NCI-H345 (cell line): Measurements from ENCODE around the gene PCSK4.

Source experiments
- DNase-seq: peaks from one replicate; lab custom pipeline; 2025; lab: John Stamatoyannopoulos, UW

PCSK4 gene

DNA sequence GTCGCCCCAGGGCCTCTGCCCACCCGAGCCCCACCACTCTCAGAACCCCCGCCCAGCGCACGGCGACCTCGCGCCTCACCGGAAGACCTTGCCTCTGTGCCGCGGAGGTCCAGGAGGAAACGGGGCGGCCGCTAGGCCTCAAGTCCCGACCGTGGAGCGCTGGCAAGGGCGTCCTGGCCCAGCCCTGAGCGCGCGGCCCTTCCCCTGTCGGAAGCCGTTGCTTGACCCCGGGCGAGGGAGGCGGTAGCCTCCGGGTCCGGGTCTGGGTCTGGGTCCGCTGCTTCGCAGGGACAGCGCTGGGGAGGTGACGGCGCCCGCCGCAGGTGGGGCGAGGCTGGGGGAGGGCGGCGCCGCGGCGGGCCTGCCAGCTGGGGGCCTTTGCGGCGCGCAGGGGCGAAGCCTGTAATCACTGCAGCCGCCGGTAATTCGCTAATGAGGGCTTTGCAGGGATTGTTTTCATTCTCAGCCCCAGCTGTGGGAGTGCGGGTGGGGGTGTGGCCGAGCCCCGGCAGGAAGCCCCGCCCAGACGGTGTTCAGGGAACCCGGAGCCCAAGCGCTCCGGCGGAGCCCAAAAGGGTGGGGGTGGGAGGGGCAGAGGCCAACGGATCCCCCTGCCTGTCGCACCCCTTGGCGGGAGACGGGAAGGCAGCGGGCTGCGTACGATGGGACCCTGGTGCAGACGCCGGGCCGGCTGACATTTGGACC is 19.7 kb downstream of the PCSK4 start:
- no peak for DNase-seq

DNA sequence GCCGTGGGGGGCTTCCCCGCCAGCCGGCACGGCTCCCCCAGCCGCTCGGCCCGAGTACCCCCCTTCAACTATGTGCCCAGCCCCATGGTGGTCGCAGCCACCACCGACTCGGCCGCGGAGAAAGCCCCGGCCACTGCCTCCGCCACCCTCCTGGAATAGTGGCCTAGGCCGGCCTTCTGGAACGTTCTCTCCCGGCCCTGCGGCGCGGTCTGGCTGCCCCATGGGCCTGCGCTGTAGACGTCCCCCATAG is 20.2 kb downstream of the PCSK4 start:
- no peak for DNase-seq

DNA sequence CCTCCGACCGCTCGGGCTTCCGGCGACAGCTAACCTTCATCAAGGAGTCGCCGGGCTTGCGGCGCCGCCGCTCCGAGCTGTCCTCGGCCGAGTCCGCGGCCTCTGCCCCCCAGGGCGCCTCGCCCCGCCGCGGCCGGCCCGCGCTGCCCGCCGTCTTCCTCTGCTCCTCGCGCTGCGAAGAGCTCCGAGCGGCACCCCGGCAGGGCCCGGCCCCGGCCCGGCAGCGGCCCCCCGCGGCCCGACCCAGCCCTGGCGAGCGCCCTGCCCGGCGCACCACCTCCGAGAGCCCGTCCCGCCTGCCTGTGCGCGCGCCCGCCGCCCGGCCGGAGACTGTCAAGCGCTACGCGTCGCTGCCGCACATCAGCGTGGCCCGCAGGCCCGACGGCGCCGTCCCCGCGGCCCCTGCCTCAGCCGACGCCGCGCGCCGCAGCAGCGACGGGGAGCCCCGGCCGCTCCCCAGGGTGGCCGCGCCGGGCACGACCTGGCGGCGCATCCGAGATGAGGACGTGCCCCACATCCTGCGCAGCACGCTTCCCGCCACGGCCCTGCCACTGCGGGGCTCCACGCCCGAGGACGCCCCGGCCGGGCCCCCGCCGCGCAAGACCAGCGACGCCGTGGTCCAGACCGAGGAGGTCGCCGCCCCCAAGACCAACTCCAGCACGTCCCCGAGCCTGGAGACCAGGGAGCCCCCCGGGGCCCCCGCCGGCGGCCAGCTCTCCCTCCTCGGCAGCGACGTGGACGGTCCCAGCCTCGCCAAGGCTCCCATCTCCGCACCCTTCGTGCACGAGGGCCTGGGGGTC is 20.7 kb downstream of the PCSK4 start:
- DNase-seq, result no peak

DNA sequence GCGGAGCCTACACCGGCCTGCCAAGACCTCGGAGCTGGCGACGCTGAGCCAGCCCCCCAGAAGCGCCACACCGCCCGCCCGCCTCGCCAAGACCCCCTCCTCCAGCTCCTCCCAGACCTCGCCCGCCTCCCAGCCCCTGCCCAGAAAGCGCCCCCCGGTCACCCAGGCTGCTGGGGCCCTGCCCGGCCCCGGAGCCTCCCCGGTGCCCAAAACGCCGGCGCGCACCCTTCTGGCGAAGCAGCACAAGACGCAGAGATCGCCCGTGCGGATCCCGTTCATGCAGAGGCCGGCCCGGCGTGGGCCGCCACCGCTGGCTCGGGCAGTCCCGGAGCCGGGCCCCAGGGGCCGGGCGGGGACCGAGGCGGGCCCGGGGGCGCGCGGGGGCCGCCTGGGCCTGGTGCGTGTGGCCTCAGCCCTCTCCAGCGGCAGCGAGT is 21.3 kb downstream of the PCSK4 start:
- no peak for DNase-seq

DNA sequence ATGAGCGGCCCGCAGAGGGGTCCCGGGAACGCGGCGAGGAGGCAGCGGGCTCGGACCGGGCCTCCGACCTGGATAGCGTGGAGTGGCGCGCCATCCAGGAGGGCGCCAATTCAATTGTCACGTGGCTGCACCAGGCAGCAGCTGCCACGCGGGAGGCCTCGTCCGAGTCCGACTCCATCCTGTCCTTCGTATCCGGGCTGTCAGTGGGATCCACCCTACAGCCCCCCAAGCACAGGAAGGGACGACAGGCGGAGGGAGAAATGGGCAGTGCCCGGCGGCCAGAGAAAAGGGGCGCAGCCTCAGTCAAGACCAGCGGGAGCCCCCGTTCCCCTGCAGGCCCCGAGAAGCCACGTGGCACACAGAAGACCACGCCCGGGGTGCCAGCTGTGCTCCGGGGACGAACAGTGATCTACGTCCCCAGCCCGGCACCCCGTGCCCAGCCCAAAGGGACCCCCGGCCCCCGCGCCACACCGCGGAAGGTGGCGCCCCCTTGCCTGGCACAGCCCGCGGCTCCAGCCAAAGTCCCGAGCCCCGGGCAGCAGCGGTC is 21.8 kb downstream of the PCSK4 start:
- DNase-seq, result no peak

GRCh38 chr19:1467490-1468273 is 22.5 kb downstream of the PCSK4 start:
- no peak for DNase-seq

DNA sequence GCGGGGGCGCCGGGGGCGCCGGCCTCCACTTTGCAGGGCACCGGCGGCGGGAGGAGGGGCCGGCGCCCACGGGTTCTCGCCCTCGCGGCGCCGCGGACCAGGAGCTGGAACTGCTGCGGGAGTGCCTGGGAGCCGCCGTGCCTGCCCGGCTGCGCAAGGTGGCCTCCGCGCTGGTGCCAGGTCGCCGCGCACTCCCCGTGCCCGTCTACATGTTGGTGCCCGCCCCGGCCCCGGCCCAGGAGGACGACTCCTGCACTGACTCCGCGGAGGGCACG is 23.0 kb downstream of the PCSK4 start:
- no peak for DNase-seq

DNA sequence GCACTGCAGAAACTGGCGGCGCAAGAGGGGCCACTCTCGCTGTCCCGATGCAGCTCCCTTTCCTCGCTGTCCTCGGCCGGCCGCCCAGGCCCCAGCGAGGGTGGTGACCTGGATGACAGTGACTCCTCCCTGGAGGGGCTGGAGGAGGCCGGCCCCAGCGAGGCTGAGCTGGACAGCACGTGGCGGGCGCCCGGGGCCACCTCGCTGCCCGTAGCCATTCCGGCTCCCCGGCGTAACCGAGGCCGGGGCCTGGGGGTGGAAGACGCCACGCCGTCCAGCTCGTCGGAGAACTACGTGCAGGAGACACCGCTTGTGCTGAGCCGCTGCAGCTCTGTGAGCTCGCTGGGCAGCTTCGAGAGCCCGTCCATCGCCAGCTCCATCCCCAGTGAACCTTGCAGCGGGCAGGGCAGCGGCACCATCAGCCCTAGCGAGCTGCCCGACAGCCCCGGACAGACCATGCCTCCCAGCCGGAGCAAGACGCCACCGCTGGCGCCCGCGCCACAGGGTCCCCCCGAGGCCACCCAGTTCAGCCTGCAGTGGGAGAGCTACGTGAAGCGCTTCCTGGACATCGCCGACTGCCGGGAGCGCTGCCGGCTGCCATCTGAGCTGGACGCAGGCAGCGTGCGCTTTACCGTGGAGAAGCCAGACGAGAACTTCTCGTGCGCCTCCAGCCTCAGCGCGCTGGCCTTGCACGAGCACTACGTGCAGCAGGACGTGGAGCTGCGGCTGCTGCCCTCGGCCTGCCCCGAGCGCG is 23.5 kb downstream of the PCSK4 start:
- DNase-seq, result no peak

- no peak for DNase-seq
These were observed 24.1 kb downstream of the PCSK4 start for GRCh38 chr19:1466018-1466460.

DNA sequence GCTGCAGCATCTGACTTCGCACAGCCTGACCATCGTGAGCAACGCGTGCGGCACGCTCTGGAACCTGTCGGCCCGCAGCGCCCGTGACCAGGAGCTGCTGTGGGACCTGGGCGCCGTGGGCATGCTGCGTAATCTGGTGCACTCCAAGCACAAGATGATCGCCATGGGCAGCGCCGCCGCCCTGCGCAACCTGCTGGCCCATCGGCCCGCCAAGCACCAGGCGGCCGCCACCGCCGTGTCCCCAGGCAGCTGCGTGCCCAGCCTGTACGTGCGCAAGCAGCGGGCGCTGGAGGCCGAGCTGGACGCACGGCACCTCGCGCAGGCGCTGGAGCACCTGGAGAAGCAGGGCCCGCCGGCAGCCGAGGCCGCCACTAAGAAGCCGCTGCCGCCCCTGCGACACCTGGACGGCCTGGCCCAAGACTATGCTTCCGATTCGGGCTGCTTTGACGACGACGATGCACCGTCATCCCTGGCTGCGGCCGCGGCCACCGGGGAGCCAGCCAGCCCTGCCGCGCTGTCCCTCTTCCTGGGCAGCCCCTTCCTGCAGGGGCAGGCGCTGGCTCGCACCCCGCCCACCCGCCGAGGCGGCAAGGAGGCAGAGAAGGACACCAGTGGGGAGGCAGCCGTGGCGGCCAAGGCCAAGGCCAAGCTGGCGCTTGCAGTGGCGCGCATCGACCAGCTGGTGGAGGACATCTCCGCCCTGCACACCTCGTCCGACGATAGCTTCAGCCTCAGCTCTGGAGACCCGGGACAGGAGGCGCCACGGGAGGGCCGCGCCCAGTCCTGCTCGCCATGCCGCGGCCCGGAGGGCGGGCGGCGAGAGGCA is 24.7 kb downstream of the PCSK4 start:
- no peak for DNase-seq

GRCh38 chr19:1461862-1462261 is 28.3 kb downstream of the PCSK4 start:
- no peak for DNase-seq

- no peak for DNase-seq
These were observed 29.8 kb downstream of the PCSK4 start for GRCh38 chr19:1460033-1460995.

DNA sequence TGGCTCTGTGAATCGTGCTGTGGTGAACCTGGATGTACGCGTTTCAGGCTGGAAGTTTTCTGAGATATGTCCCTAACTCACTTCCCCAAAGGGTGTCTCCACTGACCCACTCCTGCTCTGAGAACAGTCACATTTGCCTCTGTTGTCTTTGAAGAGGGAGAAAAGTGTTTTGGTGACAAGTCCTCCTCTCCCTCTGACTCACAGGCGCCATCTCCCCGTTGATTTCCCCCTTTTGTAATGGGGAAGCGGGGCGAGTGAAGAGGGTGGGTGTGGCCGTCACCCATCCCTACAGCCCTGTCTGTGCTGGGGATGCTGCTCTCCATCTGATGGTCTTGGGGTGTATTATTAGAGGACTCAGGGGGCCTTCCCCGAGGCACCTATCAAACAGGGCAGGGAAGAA is 30.7 kb downstream of the PCSK4 start:
- no peak for DNase-seq

DNA sequence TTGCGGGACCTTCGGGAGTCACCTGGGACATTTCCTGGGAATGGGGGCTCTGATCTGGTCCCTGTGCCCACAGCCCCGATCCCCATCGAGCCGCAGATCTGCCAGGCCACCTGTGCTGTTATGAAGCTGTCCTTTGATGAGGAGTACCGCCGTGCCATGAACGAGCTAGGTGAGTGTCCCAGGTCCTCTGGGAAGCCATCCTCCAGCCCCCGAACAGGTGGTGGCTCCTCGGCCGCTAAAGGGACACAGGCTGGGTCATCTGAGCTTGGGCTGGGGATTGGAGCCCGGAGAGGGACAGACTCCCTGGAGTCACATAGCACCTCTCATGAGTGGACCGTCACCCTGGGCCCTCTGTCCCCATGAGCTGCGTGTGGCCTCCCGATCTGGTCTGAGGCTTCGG is 32.3 kb downstream of the PCSK4 start:
- DNase-seq, result no peak

DNA sequence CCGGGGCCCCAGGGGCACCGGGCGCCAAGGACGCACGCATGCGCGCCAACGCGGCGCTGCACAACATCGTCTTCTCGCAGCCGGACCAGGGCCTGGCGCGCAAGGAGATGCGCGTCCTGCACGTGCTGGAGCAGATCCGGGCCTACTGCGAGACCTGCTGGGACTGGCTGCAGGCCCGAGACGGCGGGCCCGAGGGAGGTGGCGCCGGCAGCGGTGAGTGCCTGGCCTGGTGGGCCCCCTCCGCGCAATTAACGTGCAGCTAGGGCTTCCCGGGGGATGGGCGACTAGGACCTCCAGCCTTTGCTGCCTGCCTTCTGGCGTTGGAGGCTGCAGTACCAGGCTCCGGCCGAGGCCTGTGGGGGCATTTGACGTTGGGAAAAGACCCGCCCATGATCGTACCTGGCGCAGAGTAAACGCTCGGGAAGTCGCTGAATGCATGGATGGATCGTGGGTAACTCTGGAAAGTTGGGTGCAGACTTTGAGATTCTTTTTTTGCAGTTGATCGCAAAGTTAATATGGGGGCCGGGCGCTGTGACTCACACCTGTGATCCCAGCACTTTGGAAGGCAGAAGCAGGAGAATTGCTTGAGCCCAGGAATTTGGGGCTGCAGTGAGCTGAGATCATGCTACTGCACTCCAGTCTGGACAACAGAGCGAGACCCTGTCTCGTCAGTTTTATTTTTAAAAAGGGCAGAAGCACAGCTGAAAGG is 33.0 kb downstream of the PCSK4 start:
- DNase-seq, result no peak

GRCh38 chr19:1456121-1456900 is 33.8 kb downstream of the PCSK4 start:
- no peak for DNase-seq

DNA sequence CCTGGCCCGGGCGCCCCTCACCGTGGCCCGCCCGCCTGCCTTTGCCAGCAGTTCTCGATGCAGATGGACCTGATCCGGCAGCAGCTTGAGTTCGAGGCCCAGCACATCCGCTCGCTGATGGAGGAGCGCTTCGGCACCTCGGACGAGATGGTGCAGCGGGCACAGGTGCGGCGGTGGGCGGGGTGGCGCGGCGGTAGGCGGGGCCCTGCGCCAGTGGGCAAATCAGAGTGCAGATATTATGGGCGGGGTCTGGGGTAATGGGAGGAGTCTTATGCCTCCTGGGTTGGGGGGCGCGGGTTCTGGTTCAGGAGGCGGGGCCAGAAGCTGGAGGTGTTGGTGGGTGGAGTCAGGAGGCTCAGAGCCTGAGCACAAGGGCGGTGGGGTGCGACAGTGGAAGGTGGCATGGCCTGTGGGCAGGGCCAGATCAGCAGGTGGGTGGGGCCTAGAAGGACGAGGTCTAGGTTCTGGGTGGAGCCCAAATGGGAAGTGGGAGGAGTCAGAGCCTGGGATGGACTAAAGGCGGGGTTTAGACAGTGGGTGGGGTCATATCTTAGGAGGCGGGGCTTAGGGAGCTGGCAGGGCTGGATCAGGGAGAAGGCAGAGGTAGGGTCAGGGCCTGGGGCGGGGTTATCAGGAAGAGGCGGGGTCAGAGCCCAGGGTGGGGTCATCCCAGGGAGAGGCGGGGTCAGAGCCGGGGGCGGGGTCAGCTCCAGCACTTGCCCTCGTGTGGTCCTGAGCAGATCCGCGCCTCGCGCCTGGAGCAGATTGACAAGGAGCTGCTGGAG is 34.6 kb downstream of the PCSK4 start:
- DNase-seq, result peak; percentile 47

DNA sequence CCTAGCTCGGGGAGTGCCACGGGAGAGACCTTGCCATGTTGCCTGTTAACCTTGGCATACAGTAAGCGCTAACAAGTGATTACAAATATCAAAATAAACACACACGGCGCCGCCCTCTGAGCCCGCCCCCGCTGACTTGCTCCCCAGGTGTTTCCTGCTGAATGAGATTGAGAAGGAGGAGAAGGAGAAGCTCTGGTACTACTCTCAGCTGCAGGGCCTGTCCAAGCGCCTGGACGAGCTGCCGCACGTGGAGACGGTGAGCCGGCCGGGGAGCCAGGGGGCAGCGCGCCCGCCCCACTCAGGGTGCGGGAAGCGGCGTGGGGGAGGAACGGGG is 35.2 kb downstream of the PCSK4 start:
- no peak for DNase-seq
